T1000 (cell line): ENCODE results near the gene TEX29.

Experiments used
- DNase-seq: peaks from one replicate; lab custom pipeline; 2025; ENCODE audit warnings: mixed read lengths; lab: John Stamatoyannopoulos, UW

The TEX29 gene

DNA sequence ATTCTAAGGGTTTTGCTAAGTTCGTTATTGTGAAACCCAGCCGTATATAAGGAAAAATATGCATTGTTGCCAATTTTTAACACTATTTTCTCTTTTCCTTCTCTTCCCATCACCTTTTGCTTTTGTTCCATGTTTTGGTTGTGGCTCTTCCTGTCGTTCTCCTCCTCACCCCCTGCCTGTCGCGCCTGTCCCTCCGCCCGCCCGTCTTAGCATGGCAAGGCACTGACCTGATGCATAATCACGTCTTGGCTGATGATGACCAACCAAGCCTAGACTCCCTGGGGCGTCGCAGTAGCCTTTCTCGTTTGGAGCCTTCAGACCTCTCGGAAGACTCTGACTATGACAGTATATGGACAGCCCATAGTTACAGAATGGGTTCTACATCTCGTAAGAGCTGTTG lies 28.5 kb upstream of the TEX29 start:
- DNase-seq, result no peak

DNA sequence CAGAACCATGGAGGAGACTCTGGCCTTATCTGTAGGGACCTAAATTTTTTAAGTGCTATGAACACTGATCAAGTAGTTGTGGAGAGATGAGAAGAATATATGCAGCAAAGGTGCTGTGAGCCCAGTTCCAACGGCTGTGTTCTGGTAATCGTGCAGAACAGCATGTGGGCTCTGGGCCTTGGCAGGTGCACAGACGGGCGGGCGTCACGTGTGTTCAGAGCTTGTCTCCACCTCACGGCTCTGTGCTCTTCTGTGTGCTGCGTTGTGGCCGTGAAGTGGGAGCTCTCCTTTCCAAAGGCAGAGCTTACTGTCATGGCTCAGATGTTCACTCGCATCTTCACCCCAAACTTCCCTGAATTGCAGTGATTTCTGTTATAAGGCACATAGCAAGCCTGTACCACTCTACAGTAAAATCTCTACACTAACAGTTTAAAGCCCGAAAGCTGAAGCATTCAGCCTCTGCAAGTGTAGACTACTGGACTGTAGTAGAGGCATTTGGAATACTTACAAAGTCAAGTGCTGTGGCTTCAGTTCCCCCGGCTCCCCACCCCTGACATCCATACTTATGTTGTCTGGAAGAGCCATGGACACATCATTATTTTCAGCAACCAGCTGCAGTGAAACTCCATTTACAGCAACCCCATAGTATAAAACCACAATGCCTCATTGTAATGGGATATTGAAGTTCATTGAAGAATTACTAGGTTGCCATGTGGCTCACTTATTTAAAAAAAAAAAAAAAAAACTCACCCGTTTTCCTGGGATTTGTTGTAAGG lies 27.5 kb upstream of the TEX29 start:
- DNase-seq, result no peak

DNA sequence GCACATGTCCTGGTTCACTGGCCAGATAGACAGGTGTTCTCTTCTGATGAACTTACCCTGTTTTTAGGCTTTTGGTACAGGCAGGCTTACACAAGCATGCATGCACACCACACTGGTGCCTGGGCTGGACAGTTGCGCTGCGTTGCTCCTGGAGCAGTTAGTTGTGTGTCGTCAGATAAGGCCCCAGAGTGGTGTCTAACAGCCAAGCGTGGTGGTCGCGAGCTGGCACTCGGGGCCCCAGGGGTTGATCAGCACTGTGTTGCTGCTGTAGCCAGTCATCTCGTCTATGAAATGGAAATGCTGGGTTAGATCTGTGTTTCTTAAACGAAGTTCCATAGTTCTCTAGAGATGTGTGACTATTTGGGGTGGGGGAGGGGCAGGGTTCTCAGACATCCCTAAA lies 24.6 kb upstream of the TEX29 start:
- no peak for DNase-seq

DNA sequence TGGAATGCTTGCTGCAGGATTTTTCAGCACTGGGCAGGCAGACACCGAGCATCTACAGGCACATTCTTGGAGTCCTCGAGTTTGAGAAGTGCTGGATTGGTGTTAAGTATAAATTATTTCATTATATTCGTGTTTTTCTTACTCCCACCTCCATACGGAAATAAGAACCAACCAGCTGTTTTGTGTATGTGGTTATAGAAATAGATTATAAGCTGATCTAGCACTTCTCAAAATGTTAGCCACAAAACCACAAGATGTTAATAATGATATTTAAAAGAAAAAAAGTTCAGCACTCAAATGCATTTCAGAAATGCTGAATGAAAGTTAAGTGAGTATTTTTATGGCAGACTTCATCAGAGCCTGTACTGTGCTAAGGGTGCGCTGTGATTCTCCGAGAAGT lies 24.0 kb upstream of the TEX29 start:
- no peak for DNase-seq

DNA sequence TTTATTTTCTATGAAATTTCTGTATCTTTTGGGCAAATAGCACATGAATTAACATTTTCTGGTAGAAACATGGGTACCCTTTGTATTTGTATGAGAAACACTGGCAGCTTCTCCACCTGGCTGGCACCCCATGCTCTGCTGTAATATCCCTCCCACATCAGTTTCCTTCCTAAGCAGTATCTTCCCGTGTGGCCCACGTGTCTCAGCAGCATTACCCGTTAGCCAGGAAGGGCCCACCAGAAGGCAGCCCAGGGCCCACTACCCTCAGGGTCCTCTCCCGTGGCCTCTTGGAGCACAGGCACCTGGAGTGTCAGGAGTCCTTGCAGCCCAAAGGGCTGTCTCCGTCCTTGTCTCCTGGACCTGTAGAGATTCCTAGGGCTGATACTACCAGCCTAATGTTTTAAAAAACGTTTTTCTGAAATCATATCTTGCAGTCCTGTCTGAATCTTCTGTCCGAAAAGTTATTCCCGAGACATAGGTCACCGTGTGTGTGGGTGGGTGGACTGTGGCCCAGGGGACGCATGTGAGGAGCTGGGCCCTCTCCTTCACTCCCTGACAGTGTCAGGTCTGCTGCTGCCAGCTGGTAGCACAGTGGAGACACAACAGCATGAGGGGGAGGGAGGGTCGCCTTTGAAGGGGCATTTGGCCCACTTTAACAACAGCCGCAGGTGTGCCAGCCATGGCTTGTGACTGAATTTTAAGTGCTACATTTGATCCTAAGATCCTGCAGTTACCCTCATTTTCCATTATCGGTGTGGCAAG lies 22.0 kb upstream of the TEX29 start:
- no peak for DNase-seq

DNA sequence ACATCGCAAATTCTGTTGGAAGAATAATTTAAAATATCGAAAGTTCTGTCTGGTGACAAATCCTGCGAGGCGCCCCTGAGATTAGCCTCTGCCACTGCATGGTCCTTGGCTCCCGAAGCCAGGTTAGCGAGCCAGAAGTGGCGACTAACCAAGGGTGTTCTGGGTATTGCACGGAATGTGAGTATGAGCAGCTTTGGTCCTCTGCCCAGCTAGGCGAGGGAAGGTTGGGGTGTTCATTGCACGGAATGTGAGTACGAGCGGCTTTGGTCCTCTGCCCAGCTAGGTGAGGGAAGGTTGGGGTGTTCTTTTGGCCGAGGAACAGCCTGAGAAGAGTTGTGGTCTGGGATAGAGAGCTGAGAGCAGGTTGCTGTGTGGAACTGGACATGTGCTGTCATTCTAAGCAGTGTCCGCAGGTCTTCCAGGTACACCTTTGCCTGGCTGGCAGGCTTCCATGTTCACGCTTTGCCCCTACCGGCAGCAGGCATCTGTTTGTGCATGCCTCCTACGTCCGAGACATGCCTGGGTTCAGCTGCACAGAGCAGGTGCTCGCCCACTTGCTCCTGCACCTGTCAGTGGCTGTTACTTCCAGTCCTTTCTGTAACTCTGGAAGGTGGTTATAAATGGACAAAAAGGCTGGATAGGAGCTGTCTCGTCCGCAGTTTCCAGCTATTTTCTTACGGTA lies 18.3 kb upstream of the TEX29 start:
- no peak for DNase-seq

DNA sequence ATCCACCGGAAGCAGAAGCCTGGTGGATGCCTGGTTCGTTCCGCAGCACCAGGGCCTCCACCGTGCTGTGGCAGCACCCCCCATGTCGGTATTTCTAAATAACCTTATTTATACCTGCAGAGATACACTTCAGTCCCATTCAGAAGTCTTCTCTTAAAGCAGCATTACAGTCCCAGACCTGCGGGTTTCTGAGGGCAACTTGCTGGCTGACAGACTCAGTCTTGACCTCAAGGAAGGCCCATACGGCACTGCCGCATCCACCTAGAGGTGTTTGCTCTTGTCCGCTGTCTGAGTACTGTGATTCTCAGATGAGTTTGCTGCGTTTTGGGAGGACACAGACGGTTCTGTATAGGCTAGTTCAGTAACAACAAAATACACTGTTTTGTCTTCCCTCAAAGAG lies 16.9 kb upstream of the TEX29 start:
- DNase-seq, result no peak

DNA sequence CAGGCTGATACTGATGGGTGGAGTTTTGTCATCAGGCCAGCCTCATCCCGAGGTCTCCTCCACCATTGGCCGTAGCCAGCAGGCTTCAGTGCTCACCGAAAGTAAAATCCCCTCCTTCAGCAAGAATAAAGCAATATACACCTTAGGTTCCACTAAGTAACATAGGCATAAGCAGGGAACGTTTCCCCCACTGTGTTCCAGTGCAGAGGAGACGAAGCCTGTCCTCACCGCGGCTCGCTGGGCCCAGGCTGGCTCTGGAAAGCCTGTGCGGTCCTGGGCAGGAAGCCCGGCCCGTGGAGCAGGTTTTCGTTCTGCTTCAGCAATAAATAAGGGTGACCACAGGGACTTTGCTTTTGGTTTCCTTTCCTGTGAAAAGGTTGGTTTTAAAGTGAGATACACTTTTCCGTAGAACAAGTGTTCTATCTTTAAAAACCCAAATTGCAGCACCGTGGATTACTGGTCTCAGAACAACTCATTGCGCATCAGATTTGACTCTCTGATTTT lies 16.3 kb upstream of the TEX29 start:
- DNase-seq, result no peak

DNA sequence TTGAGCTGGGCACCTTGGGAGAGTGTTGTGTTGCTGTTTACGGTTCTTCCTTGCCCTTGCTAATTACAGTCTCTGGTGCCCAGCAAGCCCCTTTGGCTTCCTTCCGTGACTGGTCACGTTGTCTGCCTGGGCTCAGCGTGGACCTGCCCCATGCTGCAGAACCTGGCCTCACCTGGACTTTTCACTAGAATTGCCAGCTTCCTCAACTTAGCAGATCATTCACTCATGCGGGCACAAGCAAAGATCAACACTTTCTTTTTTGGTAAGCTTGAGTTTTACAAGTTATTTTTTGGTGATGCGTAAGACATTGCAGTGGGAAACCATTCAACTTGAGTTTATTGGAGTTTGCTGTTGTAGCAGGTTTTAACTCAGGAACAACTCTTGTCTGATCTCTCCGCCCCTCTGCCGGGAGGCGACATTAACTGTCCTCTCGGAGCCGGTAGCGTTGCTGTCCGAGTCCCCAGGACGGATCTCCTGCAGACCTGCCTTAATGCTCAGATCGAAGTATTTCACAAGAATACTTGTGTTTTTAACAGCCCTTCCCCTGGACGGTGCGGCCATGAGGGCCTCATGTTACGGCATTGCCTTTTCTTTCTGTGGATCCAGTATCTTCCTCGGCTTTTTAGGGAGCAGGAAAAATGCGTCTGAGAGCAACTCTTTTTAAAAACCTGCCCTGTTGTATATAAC lies 15.7 kb upstream of the TEX29 start:
- no peak for DNase-seq

DNA sequence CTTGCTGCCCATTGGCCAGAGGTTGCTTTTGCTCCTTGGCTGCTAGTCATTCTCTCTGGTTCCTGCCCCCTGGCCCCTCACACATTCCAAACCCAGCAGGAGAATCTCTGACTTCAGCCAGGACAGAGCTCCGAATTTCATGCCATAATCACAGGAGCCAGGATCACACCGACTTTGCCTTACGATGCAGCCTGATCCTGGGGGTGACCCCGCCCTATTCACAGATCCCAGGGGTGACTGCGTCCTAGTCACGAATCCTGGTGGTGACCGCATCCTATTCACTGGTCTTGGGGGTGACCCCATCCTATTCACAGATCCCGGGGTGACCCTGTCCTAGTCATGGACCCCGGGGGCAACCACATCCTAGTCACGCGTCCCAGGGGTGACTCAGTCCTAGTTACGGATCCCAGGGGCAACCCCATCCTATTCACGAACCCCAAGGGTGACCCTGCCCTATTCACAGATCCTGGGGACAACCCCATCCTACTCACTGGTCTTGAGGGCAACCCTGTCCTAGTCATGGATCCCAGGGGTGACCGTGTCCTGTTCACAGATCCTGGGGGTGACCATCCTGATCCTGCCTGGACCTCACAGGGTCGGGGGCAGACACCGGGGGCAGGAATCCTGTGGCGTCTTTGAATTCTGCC lies 7.4 kb upstream of the TEX29 start:
- no peak for DNase-seq

DNA sequence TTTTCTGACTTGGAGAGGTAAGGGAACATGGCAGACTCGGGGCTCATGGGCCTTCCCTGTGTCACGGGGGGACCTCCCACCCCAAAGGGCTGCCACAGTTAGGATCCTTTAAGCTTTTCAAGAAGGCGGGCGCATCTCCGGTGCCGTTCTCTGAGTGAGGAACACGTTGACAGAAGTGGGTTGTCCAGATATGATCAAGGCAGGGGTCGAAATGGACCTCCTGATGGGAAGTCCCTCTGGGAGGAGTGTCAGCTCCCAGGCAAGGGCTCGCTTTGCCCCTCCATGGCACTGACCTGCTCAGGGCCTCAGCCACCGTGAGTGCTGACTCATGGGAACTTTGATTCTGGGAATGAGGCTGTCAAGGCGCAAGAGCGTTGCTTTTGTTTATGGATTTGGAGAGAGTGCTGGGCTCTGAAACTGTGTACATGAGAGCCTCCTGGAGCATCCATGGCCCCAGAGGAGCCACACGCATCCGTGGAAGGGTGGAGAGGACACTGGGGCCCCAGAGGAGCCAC lies 6.5 kb upstream of the TEX29 start:
- no peak for DNase-seq

DNA sequence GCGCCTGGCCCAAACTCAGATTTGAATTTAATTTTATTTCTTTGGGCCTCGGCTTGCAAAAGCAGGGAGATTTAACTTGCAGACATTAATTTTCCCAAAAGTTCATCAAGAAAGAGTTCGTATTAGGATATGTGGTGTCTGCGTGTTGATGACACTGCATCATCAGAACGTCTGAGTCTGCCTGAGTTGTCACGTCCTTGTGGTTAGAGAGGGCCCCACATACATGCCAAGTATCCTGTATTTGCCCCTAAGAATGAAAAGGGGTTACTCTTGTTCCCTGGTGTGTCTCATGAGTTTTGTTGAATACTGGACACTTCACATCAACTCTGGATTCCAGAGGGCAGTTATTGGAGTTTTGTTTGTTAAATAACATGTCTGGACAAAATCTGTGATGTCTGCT lies 5.6 kb upstream of the TEX29 start:
- DNase-seq, result no peak

DNA sequence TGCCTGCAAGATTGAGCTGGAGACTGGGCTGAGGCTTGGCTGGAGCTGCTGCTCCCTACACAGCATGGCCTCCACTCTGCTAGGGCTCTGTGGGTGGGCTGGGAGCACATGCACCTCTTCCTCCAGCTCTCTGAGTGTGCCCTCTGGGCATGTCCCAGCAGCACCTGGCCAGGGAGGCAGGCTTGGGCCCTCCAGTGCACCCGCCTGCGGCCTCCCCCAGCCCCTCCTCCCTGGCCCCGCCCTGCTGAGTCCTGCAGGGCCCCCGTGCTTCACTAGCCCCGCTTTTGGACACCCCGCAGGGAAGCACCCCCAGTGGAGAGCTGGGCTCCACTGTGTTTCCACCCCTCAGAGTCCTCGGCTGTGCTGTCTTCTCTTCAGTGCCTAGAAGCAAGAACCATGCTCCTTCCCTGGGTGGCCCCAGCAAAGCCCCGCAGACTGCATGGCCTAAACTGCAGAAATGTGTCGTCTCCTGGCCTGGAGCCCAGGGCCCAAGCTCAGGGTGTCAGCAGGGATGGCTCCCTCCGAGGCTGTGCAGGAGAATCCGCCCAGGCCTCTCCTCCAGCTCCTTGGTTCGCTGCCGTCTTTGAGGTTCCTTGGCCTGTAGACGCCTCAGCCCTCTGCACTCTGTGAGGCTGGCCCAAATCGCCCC lies 5.0 kb upstream of the TEX29 start:
- DNase-seq, result no peak

DNA sequence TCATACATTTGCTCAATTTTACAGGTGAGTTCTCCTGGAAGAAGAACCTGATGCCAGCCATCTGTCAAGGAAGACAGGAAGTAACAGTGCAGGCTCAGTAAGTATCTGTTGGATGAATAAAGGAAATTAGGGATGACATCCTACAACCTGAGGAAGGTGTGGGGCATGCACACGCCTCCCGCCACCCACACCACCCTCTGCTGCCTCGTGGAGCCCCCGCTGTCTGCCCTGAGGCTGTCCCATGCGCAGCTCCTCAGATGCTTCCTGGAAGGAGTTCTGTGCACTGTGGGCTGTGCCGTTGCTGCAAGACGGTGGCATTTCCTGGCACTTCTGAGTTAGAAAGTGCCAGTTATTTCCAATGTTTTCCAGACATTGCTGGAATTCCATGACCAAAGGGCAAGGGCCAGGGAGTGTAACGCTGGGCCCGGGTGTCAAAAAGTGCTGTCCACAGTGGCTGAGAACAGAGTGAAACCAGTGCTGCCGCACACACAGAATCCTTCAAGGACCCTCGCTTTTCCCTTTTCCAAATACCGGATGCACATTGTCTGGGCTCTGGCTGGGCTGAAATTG lies 4.2 kb upstream of the TEX29 start:
- DNase-seq, result no peak

DNA sequence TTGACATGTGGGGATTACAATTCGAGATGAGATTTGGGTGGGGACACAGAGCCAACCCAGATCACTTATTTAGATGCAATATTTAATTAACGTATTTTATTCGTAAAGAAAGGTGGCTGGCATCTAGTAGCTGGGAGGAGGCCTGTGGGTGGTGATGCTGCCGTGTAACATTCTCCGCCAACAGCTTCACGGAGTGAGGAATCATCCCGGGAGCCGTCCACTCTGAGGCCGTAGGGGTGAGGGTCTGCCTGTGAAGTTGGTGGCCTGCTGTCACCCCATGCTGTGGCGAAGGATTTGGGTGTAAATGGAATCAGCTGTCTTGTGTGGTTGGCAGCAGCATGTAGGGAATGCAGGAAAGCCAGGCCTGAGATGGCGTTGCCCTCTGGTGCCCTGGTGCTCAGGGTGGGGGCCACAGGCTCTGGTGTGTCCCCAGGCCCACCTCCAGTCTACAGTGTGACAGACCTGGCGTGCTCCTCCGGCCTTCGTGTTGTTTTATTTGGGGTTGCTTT lies 3.3 kb upstream of the TEX29 start:
- no peak for DNase-seq

DNA sequence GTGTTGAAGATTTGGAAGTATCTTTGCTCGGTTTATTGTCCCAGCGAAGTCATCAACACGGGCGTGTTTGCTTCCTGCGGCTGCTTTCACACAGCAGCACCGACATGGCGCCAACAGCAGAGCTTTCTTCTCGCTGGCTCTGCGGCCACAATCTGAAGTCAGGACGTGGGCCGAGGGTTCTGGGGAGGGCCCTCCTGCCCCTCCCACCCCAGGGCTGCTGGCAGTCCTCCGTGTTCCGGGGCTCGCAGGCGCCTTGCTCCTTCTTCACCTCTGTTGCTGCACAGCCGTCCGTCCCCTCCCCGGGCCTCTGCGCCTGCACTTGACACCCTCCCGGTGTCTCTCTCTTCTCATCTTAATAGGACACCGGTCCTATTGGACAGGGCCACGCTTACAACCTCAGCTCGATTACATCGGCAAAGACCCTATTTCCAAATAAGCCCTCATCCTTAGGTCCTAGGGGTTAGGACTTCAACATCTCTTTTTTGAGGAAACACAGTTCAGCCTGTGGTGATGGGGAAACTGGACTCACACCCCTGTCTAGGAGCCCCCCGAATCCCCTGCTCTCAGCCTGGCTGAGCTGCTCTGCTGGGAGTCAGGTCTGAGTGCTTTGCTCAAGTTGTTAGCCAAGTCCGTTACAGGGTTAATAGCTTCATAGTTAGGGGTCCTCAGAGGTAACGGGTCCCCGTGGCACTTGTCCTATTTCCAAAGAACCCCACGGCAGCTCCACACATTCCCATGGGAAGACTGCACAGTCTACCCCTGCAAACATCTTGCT lies 2.7 kb upstream of the TEX29 start:
- DNase-seq, result no peak

DNA sequence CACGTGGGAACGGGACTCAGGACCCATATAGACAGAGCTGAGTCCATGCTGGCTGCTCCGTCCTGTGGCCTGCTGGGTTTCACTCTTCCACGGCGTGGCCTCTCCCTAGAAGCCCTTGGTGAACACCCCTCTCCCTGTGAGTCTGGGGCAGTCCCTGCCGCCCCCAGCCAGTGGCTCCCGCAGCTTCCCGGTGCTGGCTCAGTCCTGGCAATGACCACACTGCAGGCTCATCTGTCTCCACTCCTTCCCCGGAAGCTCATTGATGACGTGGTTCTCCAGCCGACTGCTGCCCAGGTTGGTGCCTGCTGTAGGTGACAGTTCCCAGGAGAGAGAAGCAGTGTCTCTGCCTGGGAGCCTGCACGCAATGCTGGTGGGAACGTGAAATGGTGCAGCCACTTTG lies 2.1 kb upstream of the TEX29 start:
- DNase-seq, result no peak

DNA sequence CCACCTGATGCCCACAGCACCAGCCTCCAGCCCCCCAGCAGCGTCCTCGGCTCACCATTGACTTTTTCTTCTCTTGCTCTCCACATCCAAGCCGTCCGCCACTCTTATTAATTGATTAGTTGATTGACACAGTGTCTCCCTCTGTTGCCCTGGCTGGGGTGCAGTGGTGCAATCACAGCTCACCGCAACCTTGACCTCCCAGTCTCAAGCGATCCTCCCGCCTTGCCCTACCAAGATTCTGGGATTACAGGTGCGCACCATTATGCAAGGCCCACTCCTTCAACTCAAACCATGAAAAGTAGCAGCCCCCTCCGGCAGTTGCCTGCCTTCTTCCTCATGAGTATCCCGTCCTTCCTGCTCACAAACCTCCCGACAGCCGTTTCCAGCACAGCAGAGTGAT lies 921 bp upstream of the TEX29 start:
- DNase-seq, result no peak

DNA sequence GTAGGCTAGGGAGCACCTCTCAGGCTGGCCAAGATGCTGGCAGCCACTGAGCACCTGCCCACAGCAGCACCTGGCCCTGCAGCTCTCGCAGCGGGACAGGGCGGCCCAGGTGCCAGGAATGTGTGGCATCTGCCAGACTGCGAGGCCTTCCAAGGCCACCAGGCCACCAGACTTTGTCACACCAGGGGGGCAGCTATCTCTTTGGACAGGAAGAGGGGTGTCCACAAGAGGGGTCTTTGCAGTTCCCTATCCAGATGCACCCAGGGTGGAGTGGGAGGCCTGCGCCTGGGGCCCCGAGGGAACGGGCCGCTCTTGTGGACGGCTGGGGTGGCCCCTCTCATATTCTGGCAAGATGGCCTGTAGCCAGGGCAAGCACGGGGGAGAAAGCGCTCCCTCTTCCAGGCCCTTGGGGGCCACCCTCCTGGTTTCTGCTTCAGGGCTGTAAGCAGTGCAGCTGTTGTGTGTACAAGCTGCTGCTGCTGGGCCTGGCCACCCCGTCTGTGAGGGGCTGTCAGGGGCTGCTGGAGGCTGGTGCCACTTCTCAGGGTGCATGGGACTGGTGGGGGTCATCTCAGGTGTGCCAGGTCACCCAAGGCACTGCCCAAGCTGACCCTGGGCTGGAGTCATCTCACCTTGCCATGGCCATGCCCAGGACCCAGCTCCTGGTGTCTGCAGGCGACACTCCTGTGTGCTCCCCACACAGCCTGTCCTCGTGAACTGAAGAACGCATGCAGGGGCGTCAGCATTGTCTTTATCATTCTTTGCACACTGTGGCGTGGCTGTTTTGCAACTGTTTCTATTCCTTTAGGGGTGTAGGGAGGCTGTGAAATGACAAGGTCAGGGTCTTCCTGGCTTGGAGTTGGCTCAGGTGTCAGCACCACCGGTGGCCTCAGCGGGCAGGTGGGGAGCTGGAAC lies 1.8 kb downstream of the TEX29 start:
- no peak for DNase-seq
